Stimulated activated CD4-positive, alpha-beta T cell treated with anti-CD3 and anti-CD28 coated beads, TNF-alpha, amount 100 ng/mL, for 4 hours (primary cell): ENCODE measurements around the gene MDP1.
"Not testable (repeated sequence)": the region's sequence is repeated elsewhere in the genome, so short reads cannot be mapped to it uniquely, and the experiment has no call there.

Experiments used
- DNase-seq, 3 experiments: peaks; one replicate each; pipeline ENCODE4 v3.0.0-alpha.2; 2020; ENCODE audit warnings: low read depth in 3 of 3

Gene MDP1

DNA sequence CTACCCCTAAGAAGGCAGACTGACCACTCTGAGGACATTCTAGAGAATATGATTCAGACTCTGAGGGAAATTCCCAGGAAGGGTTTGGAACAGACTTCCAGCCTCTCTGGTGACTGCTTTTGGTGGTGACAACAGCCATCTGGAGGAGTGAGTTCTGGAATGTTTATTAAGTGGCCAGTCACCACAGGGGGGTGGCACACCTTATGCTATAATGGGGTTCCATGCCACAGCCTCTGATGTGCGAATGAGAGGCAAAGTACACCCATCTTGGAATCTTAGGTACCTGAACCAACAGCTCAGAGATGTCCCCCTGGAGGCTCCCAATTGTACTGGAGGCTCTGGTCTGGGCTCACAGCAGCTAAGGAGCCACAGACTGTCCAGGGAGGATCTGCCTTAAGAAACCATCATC lies 36.0 kb upstream of the MDP1 start:
- no peak for DNase-seq

DNA sequence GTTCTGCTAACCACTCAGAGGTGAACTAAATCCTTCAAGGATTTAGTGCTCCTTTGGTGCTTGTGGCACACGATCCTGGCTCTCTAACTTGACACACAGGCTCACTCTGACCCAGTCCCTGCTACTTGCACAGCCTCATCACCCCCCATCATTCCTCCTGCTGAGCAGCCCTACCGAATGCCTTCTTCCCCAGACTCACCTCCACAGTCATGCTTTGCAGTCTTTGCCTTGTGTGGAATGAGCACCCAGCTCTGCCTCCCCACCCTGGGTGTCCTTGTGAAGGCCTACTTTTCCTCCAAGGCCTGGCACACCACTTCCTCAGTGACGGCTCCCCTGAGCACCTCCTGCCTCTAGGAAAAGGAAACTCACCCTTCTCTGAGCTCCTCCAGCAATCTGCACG lies 34.5 kb upstream of the MDP1 start:
- no peak for DNase-seq

DNA sequence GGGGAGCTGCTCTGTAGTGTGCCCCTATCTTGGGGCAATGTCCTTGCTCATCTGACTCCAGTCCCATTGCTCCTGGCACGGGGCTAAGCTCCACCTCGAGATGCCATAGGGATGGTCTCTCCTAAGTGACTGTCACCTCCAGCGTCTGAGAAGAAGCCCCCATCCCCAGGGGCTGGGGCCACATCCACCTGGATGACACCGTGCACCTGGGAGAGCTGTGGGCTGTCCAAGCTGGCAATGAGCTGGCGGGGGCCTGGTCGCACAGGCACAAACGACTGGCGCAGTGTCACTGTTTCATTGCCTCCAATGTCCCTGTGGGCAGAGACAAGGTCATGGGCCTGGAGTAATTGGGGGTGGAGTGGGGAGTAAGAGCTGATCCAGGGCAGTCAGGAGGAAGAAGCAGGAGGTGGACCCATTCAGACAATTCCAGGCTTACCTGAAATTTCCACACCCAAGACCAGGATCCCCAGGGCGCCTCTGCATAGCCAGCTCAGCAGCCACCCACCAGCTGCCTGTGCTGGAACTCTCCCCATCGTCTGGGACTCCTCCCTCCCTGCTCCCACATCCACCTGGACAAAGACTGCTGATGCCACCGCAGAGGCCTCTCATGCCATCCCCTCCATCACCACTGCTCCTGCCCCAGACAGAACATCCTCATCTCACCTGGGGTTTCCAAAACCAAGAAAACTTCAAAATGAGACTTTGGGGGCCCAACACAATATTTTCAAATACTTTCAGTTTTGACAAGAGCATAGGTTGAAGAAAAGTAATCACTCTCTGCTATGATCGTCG lies 33.6 kb upstream of the MDP1 start:
- no peak for DNase-seq

DNA sequence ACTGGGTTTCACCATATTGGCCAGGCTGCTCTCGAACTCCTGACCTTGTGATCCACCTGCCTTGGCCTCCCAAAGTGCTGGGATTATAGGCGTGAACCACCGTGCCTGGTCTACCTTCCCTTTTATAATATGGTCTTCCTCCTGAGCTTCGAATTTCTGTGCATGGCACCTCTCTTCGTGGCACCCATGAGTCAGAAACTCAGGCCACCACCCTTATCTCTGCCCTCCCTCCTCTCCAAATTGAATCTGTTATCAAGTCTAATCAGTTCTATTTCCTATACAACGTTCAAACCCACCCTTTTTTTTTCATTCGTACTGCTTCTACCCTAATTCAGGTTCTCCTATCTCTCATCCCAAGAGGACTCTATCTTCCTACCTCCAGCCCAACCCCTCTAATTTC lies 31.6 kb upstream of the MDP1 start:
- no peak for DNase-seq

DNA sequence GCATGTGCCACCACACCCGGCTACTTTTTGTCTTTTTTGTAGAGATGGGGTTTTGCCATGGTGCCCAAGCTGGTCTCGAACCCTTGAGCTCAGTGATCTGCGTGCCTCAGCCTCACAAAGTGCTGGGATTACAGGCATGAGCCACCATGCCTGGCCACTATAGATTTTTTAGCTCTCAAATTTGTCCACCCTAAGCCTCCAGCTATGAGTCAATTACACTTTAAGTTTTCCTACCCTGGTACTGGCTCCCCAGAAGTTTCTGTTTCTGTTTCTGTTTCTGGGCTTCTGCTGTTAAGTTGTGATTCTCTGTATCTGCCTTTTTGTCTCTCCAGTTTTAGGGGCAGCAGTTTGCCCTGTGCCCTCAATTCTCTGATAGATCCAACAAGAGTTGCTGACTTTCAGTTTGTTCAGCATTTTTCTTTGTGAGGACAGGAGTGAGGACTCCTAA lies 30.9 kb upstream of the MDP1 start:
- DNase-seq: no peak

DNA sequence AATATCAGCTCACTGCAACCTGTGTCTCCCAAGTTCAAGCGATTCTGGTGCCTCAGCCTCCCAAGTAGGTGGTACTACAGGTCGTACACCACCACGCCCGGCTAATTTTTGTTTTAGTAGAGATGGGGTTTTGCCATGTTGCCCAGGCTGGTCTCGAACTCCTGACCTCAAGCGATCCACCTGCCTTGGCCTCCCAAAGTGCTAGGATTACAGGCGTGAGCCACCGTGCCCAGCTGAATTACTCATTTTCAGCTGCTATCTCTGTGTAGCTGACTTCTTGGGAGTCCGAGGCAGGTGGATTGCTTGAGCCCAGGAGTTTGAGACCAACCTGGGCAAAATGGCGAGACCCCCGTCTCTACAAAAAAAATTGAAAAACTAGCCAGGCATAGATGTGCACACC lies 29.5 kb upstream of the MDP1 start:
- not testable (repeated sequence) for DNase-seq

DNA sequence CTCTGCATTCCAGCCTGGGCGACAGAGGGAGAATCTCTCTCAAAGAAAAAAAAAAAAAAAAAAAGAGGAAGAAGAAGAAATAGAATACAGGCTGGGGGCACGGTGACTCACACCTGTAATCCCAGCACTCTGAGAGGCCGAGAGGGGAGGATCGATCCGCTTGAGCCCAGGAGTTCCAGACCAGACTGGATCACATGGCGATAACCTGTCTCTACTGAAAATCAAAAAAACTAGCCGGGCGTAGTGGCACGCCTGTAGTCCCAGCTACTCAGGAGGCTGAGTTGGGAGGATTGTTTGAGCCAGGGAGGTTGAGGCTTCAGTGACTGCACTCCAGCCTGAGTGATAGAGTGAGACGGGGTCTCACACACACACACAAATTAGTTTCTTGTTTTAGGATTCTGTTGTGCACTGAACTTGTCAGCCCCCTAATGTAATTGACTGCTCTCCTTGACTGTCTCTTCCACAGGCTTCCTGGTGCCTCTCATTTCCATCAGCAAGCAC lies 27.5 kb upstream of the MDP1 start:
- no peak for DNase-seq

DNA sequence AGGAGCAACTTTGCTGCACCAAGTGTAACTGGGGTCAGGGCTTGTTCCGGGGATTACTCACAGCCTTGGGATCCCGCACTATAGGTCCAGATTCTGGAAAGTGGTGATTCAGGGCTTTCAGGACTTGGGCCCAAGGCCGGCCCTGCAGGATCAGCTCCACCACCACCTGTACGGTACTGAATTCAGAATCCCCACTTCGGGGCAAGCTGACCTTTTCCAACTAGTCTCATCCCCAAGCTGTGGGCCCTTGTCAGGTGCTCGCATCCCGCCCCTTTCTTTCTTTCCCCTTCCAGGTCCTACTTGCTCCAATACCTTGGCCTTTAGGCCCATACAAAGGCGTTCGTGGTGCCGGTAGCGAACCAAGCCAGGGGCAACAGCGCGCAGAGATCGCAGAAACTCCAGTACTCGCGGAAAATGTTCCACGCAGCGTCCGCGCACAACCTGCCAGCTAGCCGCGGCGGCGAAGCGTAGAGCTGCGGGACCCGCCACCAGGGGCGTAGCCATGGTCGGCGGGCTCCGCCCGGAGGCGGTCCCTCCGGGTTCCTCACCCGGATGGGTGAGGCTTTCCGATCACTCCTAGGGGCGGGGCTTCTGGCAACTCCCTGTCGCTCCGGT lies 26.1 kb upstream of the MDP1 start:
- DNase-seq: peak; percentile 88 to 90 (median 88)

DNA sequence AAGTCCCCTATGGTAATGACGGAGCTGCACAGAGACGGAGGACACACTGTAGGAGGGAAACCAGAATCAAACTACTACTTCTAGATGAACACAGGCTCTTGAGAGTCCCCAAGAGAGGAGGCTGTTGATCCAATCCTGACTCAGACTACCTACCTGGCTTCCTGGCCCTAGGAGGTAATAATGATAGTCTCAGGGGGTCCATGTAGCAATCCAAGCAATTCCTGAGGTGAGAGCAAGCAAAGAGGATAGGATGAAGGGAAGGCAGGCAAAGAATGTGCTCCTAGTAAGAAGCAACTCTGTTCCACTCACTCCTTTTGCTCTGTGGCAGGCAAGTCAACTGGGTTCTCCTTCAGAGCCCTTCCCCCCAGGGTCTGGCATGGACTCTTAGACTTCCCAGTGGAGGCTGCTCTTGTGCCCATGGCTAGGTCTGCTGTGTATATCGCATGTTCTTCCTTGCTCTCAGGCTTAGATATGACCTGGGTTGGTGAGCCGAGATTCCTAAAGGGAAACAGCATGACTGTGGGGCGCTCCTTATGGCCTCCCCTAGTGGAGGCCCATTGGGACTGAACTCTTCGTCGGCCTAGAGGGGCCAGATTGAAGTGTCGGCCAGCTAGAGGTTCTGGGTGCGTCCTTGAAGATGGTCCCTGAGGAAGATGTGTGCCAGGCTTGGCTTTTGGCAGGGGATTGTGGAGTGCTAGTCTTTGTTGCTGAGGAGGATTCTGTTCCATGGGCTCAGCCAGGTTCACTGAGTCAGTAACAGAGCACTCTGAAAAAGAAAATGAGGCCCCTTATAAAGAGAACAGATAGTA lies 24.4 kb upstream of the MDP1 start:
- no peak for DNase-seq

DNA sequence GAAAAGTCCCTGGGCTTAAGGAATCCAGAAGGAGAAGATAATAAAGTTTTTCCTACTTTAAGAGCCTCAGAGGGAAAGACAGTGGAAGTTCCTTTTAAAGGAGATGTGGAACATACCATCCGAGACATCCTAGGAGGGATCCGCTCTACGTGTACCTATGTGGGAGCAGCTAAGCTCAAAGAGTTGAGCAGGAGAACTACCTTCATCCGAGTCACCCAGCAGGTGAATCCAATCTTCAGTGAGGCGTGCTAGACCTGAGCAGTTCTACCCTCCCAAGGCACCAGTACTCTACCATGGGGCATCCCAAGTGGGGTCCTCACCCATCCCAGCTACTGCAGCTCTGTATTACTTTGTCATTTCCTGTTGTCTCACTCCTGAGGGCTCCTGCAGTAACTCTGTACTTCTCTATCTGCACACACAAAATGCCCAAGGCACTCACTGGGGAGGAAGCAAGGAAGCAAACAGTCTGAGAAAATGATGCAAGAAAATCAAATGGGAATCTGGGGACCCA lies 22.7 kb upstream of the MDP1 start:
- DNase-seq: no peak

DNA sequence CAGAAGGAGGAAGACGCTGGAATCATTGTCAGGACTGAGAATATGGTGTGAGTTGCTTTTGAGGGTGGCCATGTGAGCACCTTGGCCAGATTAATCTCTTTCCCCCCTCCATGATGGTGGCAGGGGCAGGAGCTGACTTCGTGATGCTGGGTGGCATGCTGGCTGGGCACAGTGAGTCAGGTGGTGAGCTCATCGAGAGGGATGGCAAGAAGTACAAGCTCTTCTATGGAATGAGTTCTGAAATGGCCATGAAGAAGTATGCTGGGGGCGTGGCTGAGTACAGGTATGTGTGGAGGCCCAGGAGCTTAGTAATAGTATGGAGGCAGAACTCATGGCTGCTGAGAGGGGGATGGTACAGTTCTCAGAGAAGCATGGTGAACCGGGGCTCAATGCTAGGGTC lies 22.3 kb upstream of the MDP1 start:
- DNase-seq: no peak

DNA sequence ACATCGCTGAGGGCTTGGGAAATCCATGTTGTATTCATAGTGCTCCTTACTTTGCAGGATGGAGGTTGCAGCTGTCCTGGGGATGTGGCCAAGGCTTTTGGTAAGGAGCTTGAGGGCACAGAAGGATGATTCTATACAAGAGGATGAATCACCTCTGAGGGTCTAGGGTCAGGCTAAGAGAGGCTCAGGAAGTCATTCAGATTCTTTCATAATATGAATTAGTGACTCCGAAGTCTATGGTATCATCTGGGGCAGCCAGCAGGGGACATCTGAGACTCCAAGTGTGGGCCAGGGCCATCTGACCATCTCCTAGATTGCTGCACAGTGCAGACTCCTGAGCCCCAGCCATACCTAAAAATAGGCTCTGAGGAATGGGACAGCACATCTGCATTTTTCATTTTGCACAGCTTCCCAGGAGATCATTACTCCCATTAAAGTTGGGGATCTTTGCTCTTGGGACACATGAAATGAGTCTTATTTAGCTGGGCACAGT lies 21.6 kb upstream of the MDP1 start:
- DNase-seq: no peak

DNA sequence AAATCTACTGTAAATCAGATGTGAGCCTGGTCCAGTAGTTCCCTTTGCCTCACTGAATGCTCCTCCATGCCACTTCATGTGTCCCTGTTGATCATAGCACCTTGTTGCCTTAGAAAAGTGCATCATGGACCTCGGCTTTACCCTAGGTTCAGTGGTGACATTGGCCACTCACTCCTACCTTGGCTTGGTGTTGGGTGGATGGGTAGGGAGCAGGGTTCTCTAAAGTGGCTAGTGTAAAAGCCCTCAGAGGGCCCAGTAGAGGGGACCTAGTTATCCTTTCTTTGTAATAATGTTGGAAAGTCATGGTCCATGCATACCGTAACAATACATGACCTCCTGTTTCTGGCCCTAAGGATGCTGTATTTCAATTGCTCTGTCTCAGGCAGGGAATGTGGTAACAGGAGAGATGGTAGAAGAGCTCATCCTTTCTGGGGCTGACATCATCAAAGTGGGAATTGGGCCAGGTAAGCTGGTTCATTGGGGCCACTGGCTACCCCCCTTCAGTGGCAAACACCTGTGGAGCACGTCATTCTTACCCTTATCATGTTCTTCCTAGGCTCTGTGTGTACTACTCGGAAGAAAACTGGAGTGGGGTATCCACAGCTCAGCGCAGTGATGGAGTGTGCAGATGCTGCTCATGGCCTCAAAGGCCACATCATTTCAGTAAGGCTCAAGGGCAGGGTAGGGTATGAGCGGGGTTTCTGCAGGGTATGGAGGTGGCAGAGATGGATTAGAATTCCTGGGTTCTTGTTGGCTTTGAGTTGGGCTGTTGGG lies 21.0 kb upstream of the MDP1 start:
- no peak for DNase-seq

DNA sequence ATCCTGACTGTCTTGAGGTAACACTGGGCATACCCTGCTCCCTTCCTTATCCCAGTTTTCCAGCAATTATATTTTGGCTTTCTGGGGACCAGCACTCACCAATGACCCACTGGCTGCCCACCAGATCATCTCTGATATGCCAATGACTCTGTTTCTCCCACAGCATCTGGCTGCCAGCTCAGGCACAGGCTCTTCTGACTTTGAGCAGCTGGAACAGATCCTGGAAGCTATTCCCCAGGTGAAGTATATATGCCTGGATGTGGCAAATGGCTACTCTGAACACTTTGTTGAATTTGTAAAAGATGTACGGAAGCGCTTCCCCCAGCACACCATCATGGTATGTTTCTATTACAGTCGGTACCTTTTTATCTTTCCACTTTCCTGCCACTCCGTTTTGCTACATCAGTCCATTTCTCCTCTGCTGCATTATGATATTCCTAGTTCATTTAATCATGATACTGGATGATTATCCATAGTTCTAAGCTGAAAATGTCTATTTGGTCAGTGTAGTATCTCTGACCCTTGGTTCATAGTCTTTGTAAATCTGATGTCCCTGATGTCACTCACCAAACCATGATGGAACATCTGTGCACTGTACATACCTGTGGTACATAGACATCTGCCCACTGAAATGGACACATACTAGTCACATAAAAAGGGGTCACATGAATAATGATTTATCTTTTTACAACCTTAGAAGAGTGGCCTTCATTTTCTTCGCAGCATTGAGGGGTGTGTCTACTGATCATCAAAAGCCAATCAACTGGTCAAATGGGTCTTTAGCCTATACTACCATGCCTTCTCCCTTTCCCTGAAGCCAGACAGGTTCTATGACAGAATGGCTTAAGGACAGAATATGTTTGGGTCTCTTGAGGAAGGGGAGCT lies 20.2 kb upstream of the MDP1 start:
- DNase-seq: no peak

DNA sequence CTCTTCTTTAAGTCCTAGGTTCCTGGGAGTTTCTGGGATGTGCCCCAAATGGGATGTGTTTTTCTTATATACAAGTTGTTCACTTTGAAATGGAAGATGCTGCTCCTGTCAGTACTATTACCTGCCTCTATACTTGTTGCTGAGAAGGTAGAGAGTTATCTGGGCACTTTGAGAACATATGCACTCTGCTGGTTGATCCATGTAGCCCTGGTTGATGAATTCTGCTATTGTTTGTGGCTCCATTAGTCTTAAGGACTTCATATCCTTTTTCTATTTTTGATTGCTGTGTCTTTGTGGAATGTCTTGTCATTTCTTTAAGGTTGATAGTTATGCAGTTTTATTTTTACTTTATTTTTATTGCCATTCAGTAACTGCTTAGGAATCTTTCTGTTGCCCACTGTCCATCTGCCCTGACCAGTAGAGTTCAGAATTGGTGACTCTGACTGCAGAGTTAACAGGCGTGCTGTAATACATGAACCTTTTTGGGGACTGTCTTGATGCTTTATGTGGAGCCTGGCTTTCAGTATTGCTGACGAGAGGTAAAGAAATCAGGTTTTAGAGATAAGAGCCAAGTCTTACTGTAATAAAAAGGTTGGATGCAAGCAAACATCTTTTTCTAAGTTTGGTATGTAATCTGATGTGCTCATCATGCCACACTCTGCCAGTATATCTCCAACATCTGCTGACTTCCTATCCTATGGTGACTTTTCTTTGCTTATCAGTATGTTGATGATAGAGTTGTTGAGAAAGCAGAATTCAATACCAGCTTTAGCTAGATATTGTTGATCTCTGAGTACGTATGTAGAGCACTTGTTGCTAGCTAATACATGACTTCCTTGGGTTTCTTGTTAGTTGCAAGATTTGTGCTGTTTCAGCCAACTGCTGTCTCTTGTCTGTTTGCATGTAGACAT lies 18.5 kb upstream of the MDP1 start:
- DNase-seq: no peak

DNA sequence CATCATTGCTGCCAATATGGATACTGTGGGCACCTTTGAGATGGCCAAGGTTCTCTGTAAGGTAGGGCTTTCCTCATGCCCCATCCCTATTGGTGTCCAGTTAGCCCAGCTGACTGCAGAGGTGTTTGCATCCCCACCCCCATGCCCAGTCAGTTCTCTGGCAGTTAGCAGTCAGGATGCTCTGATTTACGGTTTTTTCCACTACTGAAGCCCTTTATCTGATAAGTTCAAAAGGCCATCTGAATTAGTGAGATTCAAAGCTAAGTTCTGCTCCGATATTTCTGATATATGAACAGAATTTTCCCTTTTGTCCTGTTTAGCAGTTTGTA lies 17.6 kb upstream of the MDP1 start:
- no peak for DNase-seq

DNA sequence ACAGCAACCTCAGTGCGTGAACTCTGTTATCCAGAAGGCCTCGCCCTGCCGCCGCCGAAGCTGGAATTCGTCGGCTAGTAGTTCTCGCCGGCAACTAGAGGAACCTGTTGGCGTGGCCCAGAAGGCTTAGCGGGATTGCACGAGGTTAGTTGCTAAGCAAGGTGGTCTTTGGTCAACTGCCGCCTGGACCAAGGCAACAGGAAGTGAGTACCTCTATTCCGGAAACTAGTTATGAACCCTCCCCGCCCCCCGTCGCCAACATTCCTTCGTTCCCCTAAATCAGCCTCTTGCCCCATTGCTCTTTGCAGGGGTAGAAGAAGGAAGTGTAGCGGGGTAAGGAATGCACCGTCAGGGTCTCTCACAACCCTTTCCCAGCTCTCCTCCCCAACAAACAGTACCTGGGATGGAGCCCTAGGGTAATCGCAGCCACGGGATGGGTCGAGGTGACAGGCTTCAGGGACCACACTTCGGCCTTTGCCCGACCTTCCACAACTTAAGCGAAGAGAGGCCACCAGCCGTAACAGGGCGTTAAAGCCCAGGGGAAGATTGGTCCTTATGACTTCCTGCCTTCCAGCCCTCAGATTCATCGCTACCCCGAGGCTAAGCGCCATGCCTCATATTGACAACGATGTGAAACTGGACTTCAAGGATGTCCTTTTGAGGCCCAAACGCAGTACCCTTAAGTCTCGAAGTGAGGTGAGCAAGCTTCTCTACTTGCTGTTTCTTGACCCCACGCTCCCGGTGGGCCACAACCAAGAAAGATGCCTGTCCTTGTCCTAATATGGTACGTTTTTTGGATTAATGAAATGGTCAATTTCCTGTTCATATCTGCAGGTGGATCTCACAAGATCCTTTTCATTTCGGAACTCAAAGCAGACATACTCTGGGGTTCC lies 17.0 kb upstream of the MDP1 start, which contains the start of gene GMPR2:
Gene GMPR2 (plus strand): TSS at position 285 of the 893 bp plus-strand sequence. CDS start 325 bp downstream, at position 610.
- peak in 1 of 3 experiments; percentile 26 for DNase-seq

DNA sequence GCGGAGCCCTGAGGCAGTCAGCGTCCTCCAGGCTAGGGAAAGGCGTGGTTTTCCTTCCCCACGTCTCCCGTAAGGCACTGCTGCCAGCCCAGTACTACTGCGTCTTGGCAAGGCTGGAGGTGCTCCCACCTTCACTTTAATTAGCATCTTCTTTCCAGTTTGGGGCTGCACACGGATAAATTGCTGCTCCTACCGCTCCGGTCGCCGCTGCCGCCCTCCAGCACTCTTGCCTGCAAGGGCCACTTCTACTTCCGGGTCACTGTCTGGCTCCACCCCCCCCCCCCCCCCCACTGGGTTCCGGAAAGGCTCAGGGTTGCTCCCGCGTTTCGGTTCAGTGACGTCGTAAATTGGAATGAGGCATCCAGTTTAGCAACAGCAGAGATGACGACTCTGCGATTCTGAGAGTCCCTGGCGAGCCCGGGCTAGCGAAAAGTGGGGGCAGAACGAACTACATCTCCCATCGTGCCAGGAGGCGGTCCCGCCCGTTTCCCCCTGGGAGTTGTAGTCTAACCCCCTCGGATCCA lies 16.3 kb upstream of the MDP1 start, which contains the start of gene NEDD8:
Gene NEDD8 (minus strand): TSS at position 247 of the 524 bp plus-strand sequence. CDS start 100 bp downstream, at position 147.
- DNase-seq: peak; percentile 81 to 82 (median 81)
